GM23248 (cell line): ENCODE results near the gene INTS3. TPM values are rescaled to one million over a fixed set of nuclear protein-coding genes. Genes with fewer than 3 reads are reported as not detected.

Experiments
- DNase-seq: peaks from one replicate; pipeline ENCODE4 v3.0.0-alpha.2; 2015
- H2AFZ ChIP-seq: fragments of 200-600 bp; sonication (generic); 2 replicates; pipeline ENCODE4 v1.6.1; 2016; ENCODE audit warnings: antibody characterized with exemption
- H3F3A ChIP-seq: fragments of 200-600 bp; sonication (generic); 2 replicates; pipeline ENCODE4 v1.6.1; 2016; ENCODE audit warnings: mild to moderate bottlenecking, antibody characterized with exemption, mixed run types; ENCODE audit not compliant: insufficient read depth
- H3K27ac ChIP-seq: fragments of 200-600 bp; sonication (generic); 2 replicates; pipeline ENCODE4 v1.5.1; 2016; ENCODE audit warnings: mild to moderate bottlenecking
- H3K27me3 ChIP-seq: fragments of 200-600 bp; sonication (generic); replicated peaks from 2 replicates; pipeline ENCODE4 v1.6.1; 2016; ENCODE audit warnings: mild to moderate bottlenecking; ENCODE audit not compliant: insufficient read depth
- H3K36me3 ChIP-seq: fragments of 200-600 bp; sonication (generic); 2 replicates; pipeline ENCODE4 v1.6.1; 2016; ENCODE audit warnings: low read depth, mild to moderate bottlenecking
- H3K4me1 ChIP-seq: fragments of 200-600 bp; sonication (generic); 2 replicates; pipeline ENCODE4 v1.6.1; 2016; ENCODE audit warnings: mild to moderate bottlenecking; ENCODE audit not compliant: insufficient read depth
- H3K4me2 ChIP-seq: fragments of 200-600 bp; sonication (generic); one replicate; pipeline ENCODE4 v1.6.1; 2016; ENCODE audit warnings: mild to moderate bottlenecking; ENCODE audit not compliant: unreplicated experiment
- H3K4me3 ChIP-seq: fragments of 200-600 bp; sonication (generic); 2 replicates; pipeline ENCODE4 v1.5.1; 2016; ENCODE audit warnings: mild to moderate bottlenecking
- H3K79me2 ChIP-seq: fragments of 200-600 bp; sonication (generic); 2 replicates; pipeline ENCODE4 v1.6.1; 2016; ENCODE audit warnings: mild to moderate bottlenecking; ENCODE audit not compliant: insufficient read depth
- H3K9ac ChIP-seq: fragments of 200-600 bp; sonication (generic); 2 replicates; pipeline ENCODE4 v1.6.1; 2016; ENCODE audit warnings: mild to moderate bottlenecking
- H3K9me2 ChIP-seq: fragments of 200-600 bp; sonication (generic); 2 replicates; pipeline ENCODE4 v1.6.1; 2016; ENCODE audit warnings: mixed run types, mild to moderate bottlenecking, moderate library complexity; ENCODE audit not compliant: insufficient read depth
- H3K9me3 ChIP-seq: fragments of 200-600 bp; sonication (generic); one replicate; pipeline ENCODE4 v1.6.1; 2017; ENCODE audit warnings: low read depth
- H4K20me1 ChIP-seq: fragments of 200-600 bp; sonication (generic); 2 replicates; pipeline ENCODE4 v1.6.0; 2016; ENCODE audit not compliant: insufficient read depth
- EZH2 ChIP-seq: fragments of 200-600 bp; sonication (generic); IDR thresholded peaks from 2 replicates; pipeline ENCODE4 v1.6.1; 2018; ENCODE audit warnings: antibody characterized with exemption, mild to moderate bottlenecking; ENCODE audit not compliant: insufficient read depth, poor library complexity, severe bottlenecking
- EZH2phosphoT487 ChIP-seq: fragments of 200-600 bp; sonication (generic); IDR thresholded peaks from 2 replicates; pipeline ENCODE4 v1.6.1; 2018; ENCODE audit warnings: antibody characterized with exemption, moderate library complexity, mild to moderate bottlenecking, low read depth; ENCODE audit not compliant: insufficient read depth
- WGBS, 2 experiments: methylation state at CpG; one replicate each; pipeline ENCODE4 v1.1.6; 2015 to 2017; ENCODE audit warnings: low lambda C conversion rate in 2 of 2, low coverage in 1 of 2; ENCODE audit errors: missing lambda C conversion rate in 2 of 2; 5-methylcytosine and 5-hydroxymethylcytosine counted together
- in situ Hi-C: fragments of 300-500 bp; cut with MboI; formaldehyde crosslinking; loops from 2 replicates; pipeline ENCODE4 v1.15.0; 2020
- polyA plus RNA-seq: library from polyadenylated mRNA; unstranded; fragments of >200 nt; fragmentation: Nextera tagmentation; extraction: Ambion mirVana; gene quantifications from 2 replicates; pipeline ENCODE4 v1.2.1, GENCODE V29; 2016
- total RNA-seq: library from RNA; depleted of rRNA; stranded (reverse); fragments of >200 nt; shearing (Covaris generic); gene quantifications from 2 replicates; pipeline ENCODE4 v1.2.3, GENCODE V29; 2014

INTS3 gene
- total and polyA plus RNA-seq, 2 experiments from 2014 or later, result 19.9 to 40.2 TPM

DNA sequence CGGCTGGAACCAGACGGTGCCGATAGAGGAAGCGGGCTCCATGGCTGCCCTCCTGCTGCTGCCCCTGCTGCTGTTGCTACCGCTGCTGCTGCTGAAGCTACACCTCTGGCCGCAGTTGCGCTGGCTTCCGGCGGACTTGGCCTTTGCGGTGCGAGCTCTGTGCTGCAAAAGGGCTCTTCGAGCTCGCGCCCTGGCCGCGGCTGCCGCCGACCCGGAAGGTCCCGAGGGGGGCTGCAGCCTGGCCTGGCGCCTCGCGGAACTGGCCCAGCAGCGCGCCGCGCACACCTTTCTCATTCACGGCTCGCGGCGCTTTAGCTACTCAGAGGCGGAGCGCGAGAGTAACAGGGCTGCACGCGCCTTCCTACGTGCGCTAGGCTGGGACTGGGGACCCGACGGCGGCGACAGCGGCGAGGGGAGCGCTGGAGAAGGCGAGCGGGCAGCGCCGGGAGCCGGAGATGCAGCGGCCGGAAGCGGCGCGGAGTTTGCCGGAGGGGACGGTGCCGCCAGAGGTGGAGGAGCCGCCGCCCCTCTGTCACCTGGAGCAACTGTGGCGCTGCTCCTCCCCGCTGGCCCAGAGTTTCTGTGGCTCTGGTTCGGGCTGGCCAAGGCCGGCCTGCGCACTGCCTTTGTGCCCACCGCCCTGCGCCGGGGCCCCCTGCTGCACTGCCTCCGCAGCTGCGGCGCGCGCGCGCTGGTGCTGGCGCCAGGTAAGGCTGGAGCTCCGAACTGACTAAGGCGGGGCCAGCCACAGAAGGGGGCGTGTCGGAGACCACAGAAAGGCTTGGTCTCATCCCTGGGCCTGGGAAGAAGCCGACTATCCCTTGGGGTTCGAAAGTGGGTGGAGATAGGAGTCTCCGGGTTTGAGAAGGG, 47.8 kb downstream of the INTS3 start:
- Histone ChIP-seq H2AFZ (peak overlapping the region; percentile 74), H3K4me1 (peaks cover 7% of the 10 kb centered on the region; the same call in 1 of the 2 replicates), H3K4me3 (peak overlapping the region; percentile 74), H3F3A (peaks cover 15% of the 10 kb centered on the region), H3K9me3 (no peaks in the 10 kb centered on the region), H3K27me3 (no peaks in the 10 kb centered on the region), H3K79me2 (no peaks in the 10 kb centered on the region), H3K9ac (peak overlapping the region; percentile 59), H3K27ac (no peak overlapping the region), H3K9me2 (no peaks in the 10 kb centered on the region), H3K4me2 (peak overlapping the region; percentile 84), H4K20me1 (no peaks in the 10 kb centered on the region), H3K36me3 (peaks cover 5% of the 10 kb centered on the region; the same call in 1 of the 2 replicates)
- in situ Hi-C loops, result no loop called here
- TF ChIP-seq EZH2 (no peak), EZH2phosphoT487 (no peak)
- 1 to 2% methylated on average over 60 to 71 of the region's 83 CpGs for WGBS, 2 experiments
- peak; percentile 76 for DNase-seq

DNA sequence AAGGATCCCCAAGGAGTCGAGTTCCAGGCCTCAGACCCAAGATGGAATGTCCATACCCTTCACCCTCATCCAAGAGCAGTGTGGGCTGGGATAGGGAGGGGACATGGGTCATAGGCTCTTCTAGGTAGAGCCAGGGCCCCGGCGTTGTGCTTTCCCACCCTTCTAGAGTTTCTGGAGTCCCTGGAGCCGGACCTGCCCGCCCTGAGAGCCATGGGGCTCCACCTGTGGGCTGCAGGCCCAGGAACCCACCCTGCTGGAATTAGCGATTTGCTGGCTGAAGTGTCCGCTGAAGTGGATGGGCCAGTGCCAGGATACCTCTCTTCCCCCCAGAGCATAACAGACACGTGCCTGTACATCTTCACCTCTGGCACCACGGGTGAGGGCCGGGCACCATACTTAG, 48.5 kb downstream of the INTS3 start:
- H4K20me1 ChIP-seq, result no peaks in the 10 kb centered on the region
- H3K36me3 ChIP-seq, result peaks cover 5% of the 10 kb centered on the region; the same call in 1 of the 2 replicates
- H3K9ac ChIP-seq, result peak overlapping the region; percentile 59; the same call in 1 of the 2 replicates
- TF ChIP-seq EZH2, result no peak
- no peak for TF ChIP-seq EZH2phosphoT487
- no peaks in the 10 kb centered on the region for H3K9me3 ChIP-seq
- H3K4me1 ChIP-seq, result peaks cover 7% of the 10 kb centered on the region; the same call in 1 of the 2 replicates
- peaks cover 15% of the 10 kb centered on the region for H3F3A ChIP-seq
- H3K79me2 ChIP-seq, result no peaks in the 10 kb centered on the region
- H3K9me2 ChIP-seq, result no peaks in the 10 kb centered on the region
- in situ Hi-C loops, result no loop called here
- peak overlapping the region; percentile 74 for H3K4me3 ChIP-seq
- H3K4me2 ChIP-seq, result peak overlapping the region; percentile 84
- 68 to 75% methylated on average over 10 of the region's 10 CpGs for WGBS, 2 experiments
- no peak overlapping the region for H3K27ac ChIP-seq
- no peak for DNase-seq
- no peaks in the 10 kb centered on the region for H3K27me3 ChIP-seq
- H2AFZ ChIP-seq, result peak overlapping the region; percentile 74; the same call in 1 of the 2 replicates

DNA sequence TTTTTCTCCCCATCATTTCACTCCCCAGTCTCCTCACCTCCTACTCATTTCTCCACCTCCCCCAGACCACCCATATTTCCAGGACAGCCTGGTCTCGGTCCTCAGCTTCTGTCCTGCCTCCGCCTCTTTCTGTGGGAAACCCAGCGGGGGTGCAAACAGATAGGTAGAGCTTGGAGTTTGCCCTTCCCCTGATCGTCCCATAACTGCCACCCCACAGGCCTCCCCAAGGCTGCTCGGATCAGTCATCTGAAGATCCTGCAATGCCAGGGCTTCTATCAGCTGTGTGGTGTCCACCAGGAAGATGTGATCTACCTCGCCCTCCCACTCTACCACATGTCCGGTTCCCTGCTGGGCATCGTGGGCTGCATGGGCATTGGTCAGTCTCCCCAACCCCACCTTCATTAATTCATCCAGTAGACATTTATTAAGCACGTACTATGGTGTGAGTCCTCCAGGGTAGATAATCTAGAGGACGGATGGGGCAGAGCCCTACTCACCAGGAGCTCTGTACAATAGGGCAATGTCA, 49.1 kb downstream of the INTS3 start:
- in situ Hi-C loops, result no loop called here
- no peak for DNase-seq
- H4K20me1 ChIP-seq, result no peaks in the 10 kb centered on the region
- no peak overlapping the region for H3K27ac ChIP-seq
- H3K36me3 ChIP-seq, result peaks cover 5% of the 10 kb centered on the region; the same call in 1 of the 2 replicates
- H2AFZ ChIP-seq, result no peak overlapping the region
- WGBS, 2 experiments, result 82 to 87% methylated on average over 10 of the region's 10 CpGs
- peaks cover 15% of the 10 kb centered on the region for H3F3A ChIP-seq
- no peaks in the 10 kb centered on the region for H3K9me2 ChIP-seq
- H3K4me1 ChIP-seq, result peaks cover 7% of the 10 kb centered on the region; the same call in 1 of the 2 replicates
- no peak overlapping the region for H3K4me2 ChIP-seq
- H3K9ac ChIP-seq, result no peak overlapping the region
- TF ChIP-seq EZH2phosphoT487 (no peak), EZH2 (no peak)
- no peak overlapping the region for H3K4me3 ChIP-seq
- no peaks in the 10 kb centered on the region for H3K79me2 ChIP-seq
- no peaks in the 10 kb centered on the region for H3K27me3 ChIP-seq
- no peaks in the 10 kb centered on the region for H3K9me3 ChIP-seq

DNA sequence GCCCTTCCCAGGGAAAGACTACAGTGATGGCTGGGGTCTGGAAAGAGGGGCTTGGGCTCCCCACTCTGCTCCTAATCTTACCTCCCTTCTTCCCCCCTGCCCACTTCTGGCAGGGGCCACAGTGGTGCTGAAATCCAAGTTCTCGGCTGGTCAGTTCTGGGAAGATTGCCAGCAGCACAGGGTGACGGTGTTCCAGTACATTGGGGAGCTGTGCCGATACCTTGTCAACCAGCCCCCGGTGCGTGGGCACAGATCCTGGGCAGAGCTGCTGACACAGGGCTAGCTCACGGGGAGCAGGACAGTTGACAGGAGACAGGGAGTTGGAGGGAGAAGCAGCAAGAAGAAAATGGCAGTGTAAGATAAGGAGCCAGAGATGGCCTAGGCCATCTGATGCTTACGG, 49.8 kb downstream of the INTS3 start:
- no peak overlapping the region for H3K4me2 ChIP-seq
- H3K9me2 ChIP-seq, result no peaks in the 10 kb centered on the region
- no peak overlapping the region for H3K9ac ChIP-seq
- TF ChIP-seq EZH2 (no peak), EZH2phosphoT487 (no peak)
- H4K20me1 ChIP-seq, result no peaks in the 10 kb centered on the region
- in situ Hi-C loops, result no loop called here
- no peak overlapping the region for H3K4me3 ChIP-seq
- peaks cover 1% of the 10 kb centered on the region; the same call in 1 of the 2 replicates for H3K36me3 ChIP-seq
- H3K27ac ChIP-seq, result no peak overlapping the region
- H3K27me3 ChIP-seq, result no peaks in the 10 kb centered on the region
- peak; percentile 41 for DNase-seq
- no peak overlapping the region for H2AFZ ChIP-seq
- peaks cover 7% of the 10 kb centered on the region; the same call in 1 of the 2 replicates for H3K4me1 ChIP-seq
- no peaks in the 10 kb centered on the region for H3K9me3 ChIP-seq
- WGBS, 2 experiments, result 60 to 68% methylated on average over 7 of the region's 7 CpGs
- H3F3A ChIP-seq, result peaks cover 12% of the 10 kb centered on the region
- H3K79me2 ChIP-seq, result no peaks in the 10 kb centered on the region
